Measurements from ENCODE around the gene MBOAT1. TPM values are rescaled to one million over a fixed set of nuclear protein-coding genes. Genes with fewer than 3 reads are reported as not detected.

MBOAT1 gene
- polyA plus RNA-seq, 3 donors = 6.8 to 59.1 (median 8.1) TPM

GRCh38 chr6:20234136-20234535 is 21.9 kb upstream of the MBOAT1 start:
- H3K9me3 ChIP-seq (replicated peaks in 1 of 2; ENCODE audit: control insufficient read depth in 1 of 2, insufficient read depth in 1 of 2, low read length in 2 of 2) = no peaks in the 10 kb centered on the region
- Mint-ChIP-seq H3K4me1 (peaks cover 2% of the 10 kb centered on the region), H3K27ac (no peak overlapping the region), H3K27me3 (ENCODE audit: low read depth in 3 of 3) (peaks cover 2 to 4% (median 3%) of the 10 kb centered on the region in 3 donors), H3K36me3 (no peaks in the 10 kb centered on the region), H3K4me3 (no peak overlapping the region), H3K9me3 (peaks cover 0 to 8% (median 0%) of the 10 kb centered on the region in 7 donors)
- H3K4me1 ChIP-seq (ENCODE audit: control insufficient read depth in 1 of 2, insufficient read depth in 2 of 2, low read length in 2 of 2) = no peaks in the 10 kb centered on the region
- no peak overlapping the region for H2AFZ ChIP-seq (ENCODE audit: insufficient read depth, low read depth, low read length, poor library complexity, severe bottlenecking)
- TF ChIP-seq CTCF (IDR thresholded peaks at IDR 0.05) = no peak
- H3K9ac ChIP-seq (ENCODE audit: insufficient read depth, low read length, poor library complexity, severe bottlenecking) = no peak overlapping the region
- H3K36me3 ChIP-seq (replicated peaks in 1 of 2; ENCODE audit: control insufficient read depth in 1 of 2, insufficient read depth in 2 of 2, low read length in 2 of 2) = no peaks in the 10 kb centered on the region
- H3K4me2 ChIP-seq (replicated peaks; ENCODE audit: extremely low read depth, low read length, poor library complexity, severe bottlenecking) = no peak overlapping the region
- H3K27me3 ChIP-seq (ENCODE audit: control insufficient read depth in 2 of 2, insufficient read depth in 2 of 2, low read length in 2 of 2) = no peaks in the 10 kb centered on the region
- H4K20me1 ChIP-seq (ENCODE audit: insufficient read depth, low read length) = no peaks in the 10 kb centered on the region
- no peak overlapping the region for H3K4me3 ChIP-seq (replicated peaks in 1 of 3; ENCODE audit: low read depth in 2 of 3, low read length in 3 of 3)
- H3K79me2 ChIP-seq (ENCODE audit: insufficient read depth, low read length) = no peaks in the 10 kb centered on the region
- DNase-seq = no peak
- intact Hi-C loops (cut with micrococcal nuclease) = no loop called here
- H3K27ac ChIP-seq (ENCODE audit: low read depth in 1 of 2, low read length in 2 of 2) = no peak overlapping the region
- WGBS (ENCODE audit: insufficient coverage) = 92% methylated on average over 7 of the region's 7 CpGs

- H3K4me1 ChIP-seq (ENCODE audit: control insufficient read depth in 1 of 2, insufficient read depth in 2 of 2, low read length in 2 of 2) = no peaks in the 10 kb centered on the region
- peaks cover 2 to 4% (median 3%) of the 10 kb centered on the region in 3 donors for H3K27me3 Mint-ChIP-seq (ENCODE audit: low read depth in 3 of 3)
- H3K27ac ChIP-seq (ENCODE audit: low read depth in 1 of 2, low read length in 2 of 2) = no peak overlapping the region
- no peak overlapping the region for H3K4me3 Mint-ChIP-seq
- no peaks in the 10 kb centered on the region for H4K20me1 ChIP-seq (ENCODE audit: insufficient read depth, low read length)
- peaks cover 2% of the 10 kb centered on the region for H3K4me1 Mint-ChIP-seq
- no peak for DNase-seq
- no peak overlapping the region for H3K4me3 ChIP-seq (replicated peaks in 1 of 3; ENCODE audit: low read depth in 2 of 3, low read length in 3 of 3)
- no peak overlapping the region for H3K4me2 ChIP-seq (replicated peaks; ENCODE audit: extremely low read depth, low read length, poor library complexity, severe bottlenecking)
- no peaks in the 10 kb centered on the region for H3K79me2 ChIP-seq (ENCODE audit: insufficient read depth, low read length)
- no peaks in the 10 kb centered on the region for H3K27me3 ChIP-seq (ENCODE audit: control insufficient read depth in 2 of 2, insufficient read depth in 2 of 2, low read length in 2 of 2)
- H3K36me3 ChIP-seq (replicated peaks in 1 of 2; ENCODE audit: control insufficient read depth in 1 of 2, insufficient read depth in 2 of 2, low read length in 2 of 2) = no peaks in the 10 kb centered on the region
- no peaks in the 10 kb centered on the region for H3K36me3 Mint-ChIP-seq
- no peak overlapping the region for H2AFZ ChIP-seq (ENCODE audit: insufficient read depth, low read depth, low read length, poor library complexity, severe bottlenecking)
- no peak for TF ChIP-seq CTCF (IDR thresholded peaks at IDR 0.05)
- no peaks in the 10 kb centered on the region for H3K9me3 ChIP-seq (replicated peaks in 1 of 2; ENCODE audit: control insufficient read depth in 1 of 2, insufficient read depth in 1 of 2, low read length in 2 of 2)
- WGBS (ENCODE audit: insufficient coverage) = 98% methylated on average over 43 of the region's 44 CpGs
- intact Hi-C loops (cut with micrococcal nuclease) = no loop called here
- no peak overlapping the region for H3K27ac Mint-ChIP-seq
- H3K9me3 Mint-ChIP-seq = peaks cover 0 to 6% (median 0%) of the 10 kb centered on the region in 7 donors
- H3K9ac ChIP-seq (ENCODE audit: insufficient read depth, low read length, poor library complexity, severe bottlenecking) = no peak overlapping the region
Observed at GRCh38 chr6:20233007-20233730, 20.9 kb upstream of the MBOAT1 start.
